Measurements from ENCODE around the gene ANKRD33.

ANKRD33 gene

DNA sequence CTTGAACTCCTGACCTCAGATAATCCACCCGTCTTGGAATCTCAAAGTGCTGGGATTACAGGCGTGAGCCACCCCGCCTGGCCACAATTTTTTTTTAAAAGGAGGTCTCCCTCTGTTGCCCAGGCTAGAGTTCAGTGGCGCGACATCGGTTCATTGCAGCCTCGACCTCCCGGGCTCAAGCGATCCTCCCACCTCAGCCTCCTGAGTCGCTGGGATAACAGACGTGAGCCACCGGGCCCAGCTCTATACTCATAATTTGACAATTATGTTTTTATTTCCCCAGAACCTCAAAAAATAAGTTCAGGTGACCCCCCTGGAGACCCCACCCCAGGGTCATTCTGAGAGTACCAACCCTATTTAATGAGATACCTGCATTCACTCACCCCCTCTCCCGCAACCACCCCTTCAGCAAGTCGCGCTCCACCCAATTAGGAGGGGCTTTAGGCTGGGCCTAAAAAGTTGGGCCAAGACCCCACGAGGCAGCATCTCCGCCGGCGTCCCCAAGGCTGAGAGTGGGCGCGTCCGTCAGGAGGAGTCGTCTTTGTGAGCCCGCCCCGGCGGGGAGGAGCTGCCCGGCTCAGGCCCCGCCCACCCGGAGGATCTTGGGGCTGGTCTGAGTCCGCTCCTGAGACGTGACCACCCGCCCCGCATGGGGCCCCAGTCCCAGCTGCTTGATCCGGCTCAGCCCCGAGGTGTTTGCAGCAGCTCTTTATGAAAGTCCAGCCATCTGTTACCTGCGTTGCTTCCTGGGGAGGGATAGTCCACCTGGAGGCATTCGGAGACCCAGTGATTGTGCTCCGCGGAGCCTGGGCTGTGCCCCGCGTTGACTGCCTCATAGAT lies at the start of gene ANKRD33:
TSS of gene ANKRD33 (plus strand) at position 628 of the 840 bp plus-strand sequence. CDS start at position 712, 84 bp downstream.
- no peaks in the 10 kb centered on the region for H3K36me3 ChIP-seq
- H3K9me3 ChIP-seq, result no peaks in the 10 kb centered on the region
- peak in 1 of 2 donors; percentile 70 for DNase-seq
- no peak within 1 kb of the TSS for H3K4me3 ChIP-seq
- peaks cover 0 to 12% (median 6%) of the 10 kb centered on the region in 4 donors for H3K4me1 ChIP-seq
- intact Hi-C loops (cut with DNase I; ENCODE audit: low total_unique reads), result no loop called here
- no peak within 1 kb of the TSS for H3K27ac ChIP-seq
- H3K27me3 ChIP-seq, result peaks cover 0 to 36% of the 10 kb centered on the region in 2 donors
- no peak for TF ChIP-seq CTCF (IDR thresholded peaks at IDR 0.05)

- intact Hi-C loops (cut with DNase I; ENCODE audit: low total_unique reads), result no loop called here
- no peak for TF ChIP-seq CTCF (IDR thresholded peaks at IDR 0.05)
- no peak overlapping the region for H3K27ac ChIP-seq
- H3K4me3 ChIP-seq, result no peak overlapping the region
- no peaks in the 10 kb centered on the region for H3K36me3 ChIP-seq
- peaks cover 0 to 82% of the 10 kb centered on the region in 2 donors for H3K27me3 ChIP-seq
- H3K4me1 ChIP-seq, result no peaks in the 10 kb centered on the region
- DNase-seq, result no peak
- H3K9me3 ChIP-seq, result no peaks in the 10 kb centered on the region
Measured at GRCh38 chr12:51838762-51839161, 49.1 kb upstream of the ANKRD33 start.

- no peak for DNase-seq
- Histone ChIP-seq H3K9me3 (no peaks in the 10 kb centered on the region), H3K4me3 (no peak overlapping the region), H3K27me3 (peaks cover 0 to 82% of the 10 kb centered on the region in 2 donors), H3K27ac (no peak overlapping the region), H3K36me3 (no peaks in the 10 kb centered on the region), H3K4me1 (no peaks in the 10 kb centered on the region)
- TF ChIP-seq CTCF (IDR thresholded peaks at IDR 0.05), result no peak
- intact Hi-C loops (cut with DNase I; ENCODE audit: low total_unique reads), result no loop called here
Measured at GRCh38 chr12:51839310-51839947, 48.5 kb upstream of the ANKRD33 start.

DNA sequence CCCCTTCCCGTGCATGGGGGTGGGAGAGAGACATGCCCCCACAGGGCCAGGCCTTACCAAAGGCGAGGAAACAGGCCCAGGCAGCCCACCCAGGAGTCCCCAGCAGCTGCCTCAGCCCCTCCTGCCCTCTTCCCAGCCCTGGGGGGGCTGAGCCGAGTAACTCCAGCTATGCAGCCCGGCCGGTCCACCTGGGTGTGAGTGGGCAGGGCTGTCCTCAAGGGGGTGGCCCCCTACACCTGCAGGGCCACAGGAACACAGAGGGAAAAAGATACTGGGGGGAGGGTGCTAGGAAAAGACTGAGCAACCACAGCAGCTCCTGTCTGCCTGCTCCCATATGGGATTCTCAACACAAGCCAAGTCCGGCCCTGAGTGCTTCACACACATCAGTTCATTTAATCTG lies 46.9 kb upstream of the ANKRD33 start:
- no peak for DNase-seq
- H3K27me3 ChIP-seq, result peaks cover 0 to 86% of the 10 kb centered on the region in 2 donors
- H3K27ac ChIP-seq, result no peak overlapping the region
- no peak for TF ChIP-seq CTCF (IDR thresholded peaks at IDR 0.05)
- H3K36me3 ChIP-seq, result no peaks in the 10 kb centered on the region
- H3K4me1 ChIP-seq, result no peaks in the 10 kb centered on the region
- H3K4me3 ChIP-seq, result no peak overlapping the region
- intact Hi-C loops (cut with DNase I; ENCODE audit: low total_unique reads), result no loop called here
- H3K9me3 ChIP-seq, result no peaks in the 10 kb centered on the region

- H3K9me3 ChIP-seq, result no peaks in the 10 kb centered on the region
- no peak overlapping the region for H3K4me3 ChIP-seq
- no peaks in the 10 kb centered on the region for H3K36me3 ChIP-seq
- peaks cover 0 to 6% (median 5%) of the 10 kb centered on the region in 4 donors for H3K4me1 ChIP-seq
- H3K27me3 ChIP-seq, result peaks cover 0 to 90% of the 10 kb centered on the region in 2 donors
- H3K27ac ChIP-seq, result no peak overlapping the region
- TF ChIP-seq CTCF (IDR thresholded peaks at IDR 0.05), result no peak
- intact Hi-C loops (cut with DNase I; ENCODE audit: low total_unique reads), result no loop called here
- DNase-seq, result no peak
Measured at GRCh38 chr12:51841727-51842126, 46.2 kb upstream of the ANKRD33 start.

Measured in tibial artery (tissue), 4 donors.